OCI-LY1 (cell line): ENCODE data around the gene SPOCK1.

ENCODE experiments used
- H2AFZ ChIP-seq: fragments of 200-600 bp; sonication (generic), shearing (Covaris generic); 2 replicates; pipeline ENCODE4 v1.6.0; 2014; ENCODE audit warnings: antibody characterized with exemption, mild to moderate bottlenecking, low read length
- H3F3A ChIP-seq: fragments of 200-600 bp; sonication (generic), shearing (Covaris generic); 2 replicates; pipeline ENCODE4 v1.6.0; 2014; ENCODE audit warnings: mild to moderate bottlenecking, antibody characterized with exemption, low read length, moderate library complexity; ENCODE audit not compliant: insufficient read depth
- H3K27ac ChIP-seq: fragments of 200-600 bp; sonication (generic); 2 replicates; pipeline ENCODE4 v1.5.1; 2014; ENCODE audit warnings: low read length, mixed run types, mild to moderate bottlenecking, low read depth; ENCODE audit not compliant: poor library complexity, severe bottlenecking
- H3K27me3 ChIP-seq: fragments of 200-600 bp; sonication (generic); 2 replicates; pipeline ENCODE4 v1.6.0; 2014; ENCODE audit warnings: antibody characterized with exemption, mild to moderate bottlenecking, low read length, moderate library complexity; ENCODE audit not compliant: insufficient read depth
- H3K36me3 ChIP-seq: fragments of 200-600 bp; sonication (generic); 2 replicates; pipeline ENCODE4 v1.6.1; 2014; ENCODE audit warnings: mild to moderate bottlenecking, antibody characterized with exemption, low read length, moderate library complexity, mixed read lengths; ENCODE audit not compliant: insufficient read depth
- H3K4me1 ChIP-seq: fragments of 200-600 bp; sonication (generic); 2 replicates; pipeline ENCODE4 v1.5.1; 2014; ENCODE audit warnings: mild to moderate bottlenecking, low read length, moderate library complexity; ENCODE audit not compliant: insufficient read depth, severe bottlenecking
- H3K4me2 ChIP-seq: fragments of 200-600 bp; sonication (generic), shearing (Covaris generic); 2 replicates; pipeline ENCODE4 v1.6.1; 2014; ENCODE audit warnings: low read length
- H3K4me3 ChIP-seq: fragments of 200-600 bp; sonication (generic); 2 replicates; pipeline ENCODE4 v1.5.1; 2014; ENCODE audit warnings: low read length, low read depth, mild to moderate bottlenecking, mixed read lengths; ENCODE audit not compliant: poor library complexity, severe bottlenecking
- H3K79me2 ChIP-seq: fragments of 200-600 bp; shearing (Covaris generic); 2 replicates; pipeline ENCODE4 v1.6.1; 2016; ENCODE audit warnings: mixed run types, low read length, mixed read lengths; ENCODE audit not compliant: insufficient read depth
- H3K9ac ChIP-seq: fragments of 200-600 bp; sonication (generic), shearing (Covaris generic); 2 replicates; pipeline ENCODE4 v1.6.1; 2014; ENCODE audit warnings: mild to moderate bottlenecking, low read length, mixed read lengths
- H3K9me2 ChIP-seq: fragments of 200-600 bp; sonication (generic), shearing (Covaris generic); 2 replicates; pipeline ENCODE4 v1.6.1; 2014; ENCODE audit warnings: low read depth, mild to moderate bottlenecking, low read length, mixed read lengths
- H3K9me3 ChIP-seq: fragments of 200-600 bp; shearing (Covaris generic); 2 replicates; pipeline ENCODE4 v1.6.1; 2014; ENCODE audit warnings: low read length, mixed read lengths
- H4K20me1 ChIP-seq: fragments of 200-600 bp; sonication (generic), shearing (Covaris generic); 2 replicates; pipeline ENCODE4 v1.6.0; 2016; ENCODE audit warnings: mild to moderate bottlenecking, low read length; ENCODE audit not compliant: insufficient read depth
- EZH2 ChIP-seq: fragments of 200-600 bp; sonication (generic), shearing (Covaris generic); IDR thresholded peaks from 2 replicates; pipeline ENCODE4 v1.8.0; 2017; ENCODE audit warnings: borderline replicate concordance, mixed run types, mild to moderate bottlenecking, antibody characterized with exemption, low read length, moderate library complexity, mixed read lengths
- TF ChIP-seq, protein P1 (sequence below): fragments of 200-600 bp; sonication (generic), shearing (Covaris generic); IDR thresholded peaks from 2 replicates; pipeline ENCODE4 v1.5.1; 2017; ENCODE audit warnings: mild to moderate bottlenecking, antibody characterized with exemption, low read length, moderate library complexity, mixed read lengths

Gene SPOCK1

DNA sequence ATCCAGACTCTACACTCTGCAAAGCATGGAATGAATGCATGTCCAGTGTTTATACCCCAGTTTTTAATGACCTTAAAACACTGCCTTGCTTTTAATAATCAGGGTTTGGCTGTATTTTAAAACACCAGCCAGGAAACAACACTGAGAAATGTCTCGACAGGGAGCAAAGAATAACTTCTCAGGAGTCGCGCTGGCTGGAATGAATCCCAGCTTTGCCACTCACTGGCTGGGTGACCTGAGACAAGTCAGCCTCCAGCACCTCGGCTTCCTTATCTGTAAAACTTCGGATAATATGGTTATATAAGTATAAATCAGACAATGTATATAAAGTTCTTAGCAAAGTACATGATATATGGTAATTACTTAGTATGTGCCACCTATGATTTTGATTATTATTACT lies 505.0 kb downstream of the SPOCK1 start:
- no peaks in the 10 kb centered on the region for H3F3A ChIP-seq
- no peaks in the 10 kb centered on the region for H3K36me3 ChIP-seq
- H3K4me3 ChIP-seq, result no peak overlapping the region
- no peak overlapping the region for H2AFZ ChIP-seq
- no peaks in the 10 kb centered on the region for H3K9me3 ChIP-seq
- H3K79me2 ChIP-seq, result no peaks in the 10 kb centered on the region; the same call in 1 of the 2 replicates
- TF ChIP-seq, protein P1, sequence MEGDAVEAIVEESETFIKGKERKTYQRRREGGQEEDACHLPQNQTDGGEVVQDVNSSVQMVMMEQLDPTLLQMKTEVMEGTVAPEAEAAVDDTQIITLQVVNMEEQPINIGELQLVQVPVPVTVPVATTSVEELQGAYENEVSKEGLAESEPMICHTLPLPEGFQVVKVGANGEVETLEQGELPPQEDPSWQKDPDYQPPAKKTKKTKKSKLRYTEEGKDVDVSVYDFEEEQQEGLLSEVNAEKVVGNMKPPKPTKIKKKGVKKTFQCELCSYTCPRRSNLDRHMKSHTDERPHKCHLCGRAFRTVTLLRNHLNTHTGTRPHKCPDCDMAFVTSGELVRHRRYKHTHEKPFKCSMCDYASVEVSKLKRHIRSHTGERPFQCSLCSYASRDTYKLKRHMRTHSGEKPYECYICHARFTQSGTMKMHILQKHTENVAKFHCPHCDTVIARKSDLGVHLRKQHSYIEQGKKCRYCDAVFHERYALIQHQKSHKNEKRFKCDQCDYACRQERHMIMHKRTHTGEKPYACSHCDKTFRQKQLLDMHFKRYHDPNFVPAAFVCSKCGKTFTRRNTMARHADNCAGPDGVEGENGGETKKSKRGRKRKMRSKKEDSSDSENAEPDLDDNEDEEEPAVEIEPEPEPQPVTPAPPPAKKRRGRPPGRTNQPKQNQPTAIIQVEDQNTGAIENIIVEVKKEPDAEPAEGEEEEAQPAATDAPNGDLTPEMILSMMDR, result no peak
- no peak for TF ChIP-seq EZH2
- no peaks in the 10 kb centered on the region for H3K9me2 ChIP-seq
- H3K4me2 ChIP-seq, result no peak overlapping the region
- H4K20me1 ChIP-seq, result no peaks in the 10 kb centered on the region
- no peaks in the 10 kb centered on the region for H3K4me1 ChIP-seq
- H3K27me3 ChIP-seq, result no peaks in the 10 kb centered on the region; the same call in 1 of the 2 replicates
- no peak overlapping the region for H3K27ac ChIP-seq
- H3K9ac ChIP-seq, result no peak overlapping the region

DNA sequence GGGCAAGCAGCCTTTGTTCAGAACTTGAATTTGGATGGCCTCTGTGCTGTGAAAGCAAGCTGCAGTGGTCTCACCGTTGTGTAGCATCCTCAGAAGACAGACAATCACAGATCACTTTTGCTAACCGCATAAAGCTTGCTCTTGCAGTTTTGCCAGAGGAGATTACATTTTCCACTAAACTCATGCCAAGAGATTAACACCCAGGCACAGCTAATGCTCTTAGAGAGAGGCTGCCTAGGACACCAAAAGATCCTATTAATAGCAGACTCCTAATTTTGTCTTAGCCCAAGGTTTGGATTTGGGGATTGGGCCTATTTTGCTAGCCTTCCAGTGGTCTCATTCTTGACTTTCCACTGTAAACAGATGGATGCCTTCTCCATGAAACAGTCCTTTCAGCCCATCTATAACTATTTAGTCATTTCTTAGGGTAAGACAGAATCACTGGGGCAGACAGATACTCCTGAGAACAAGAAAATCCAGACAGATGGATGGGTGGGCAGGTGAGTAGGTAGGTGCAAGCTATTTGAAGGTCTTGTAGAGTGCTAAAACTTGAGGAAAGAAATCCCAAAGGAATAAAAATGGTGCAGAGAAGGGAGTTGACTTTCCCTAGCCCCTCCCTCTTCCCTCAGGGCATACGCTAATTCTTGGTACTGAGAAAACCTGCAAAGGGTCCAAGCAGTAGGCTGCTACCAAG lies 506.2 kb downstream of the SPOCK1 start:
- H3K9ac ChIP-seq, result no peak overlapping the region
- no peaks in the 10 kb centered on the region for H3F3A ChIP-seq
- no peak overlapping the region for H3K4me3 ChIP-seq
- H4K20me1 ChIP-seq, result no peaks in the 10 kb centered on the region
- no peak overlapping the region for H3K27ac ChIP-seq
- no peaks in the 10 kb centered on the region; the same call in 1 of the 2 replicates for H3K27me3 ChIP-seq
- no peak overlapping the region for H3K4me2 ChIP-seq
- H3K36me3 ChIP-seq, result no peaks in the 10 kb centered on the region
- TF ChIP-seq, protein P1, result no peak
- no peak for TF ChIP-seq EZH2
- no peaks in the 10 kb centered on the region for H3K9me3 ChIP-seq
- no peaks in the 10 kb centered on the region for H3K9me2 ChIP-seq
- H2AFZ ChIP-seq, result no peak overlapping the region
- H3K79me2 ChIP-seq, result no peaks in the 10 kb centered on the region; the same call in 1 of the 2 replicates
- H3K4me1 ChIP-seq, result no peaks in the 10 kb centered on the region

DNA sequence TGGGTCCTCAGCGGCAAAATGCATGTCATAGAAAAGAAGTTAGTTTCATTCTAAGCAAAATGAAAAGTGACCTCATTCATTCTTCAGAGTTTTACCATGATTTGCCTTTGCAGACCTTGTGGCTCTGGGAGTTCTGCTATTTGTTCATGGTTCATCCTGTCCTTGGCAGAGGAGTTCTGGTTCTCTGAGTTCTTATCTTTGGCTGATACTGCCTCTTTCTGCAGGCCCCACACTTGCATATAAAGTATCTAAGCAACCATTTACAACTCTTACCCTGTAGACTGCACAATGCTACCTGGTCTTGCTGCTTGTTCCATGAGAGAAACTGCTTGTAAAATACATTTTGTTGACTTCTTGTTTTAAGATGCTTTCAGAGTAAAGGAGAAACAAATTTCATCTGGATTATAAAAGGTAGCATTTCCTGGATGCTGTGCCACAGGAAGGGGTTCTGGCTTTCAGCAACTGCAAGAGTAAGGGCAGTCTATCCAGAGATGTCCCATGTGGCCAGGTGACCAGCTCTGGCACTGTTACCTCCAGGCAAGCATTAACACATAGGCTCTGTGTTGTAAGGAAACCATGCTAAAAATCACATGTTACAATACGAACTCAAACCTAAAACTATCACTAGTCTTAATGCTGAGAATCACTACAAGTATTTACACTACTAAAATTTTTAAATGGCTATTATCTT lies 513.2 kb downstream of the SPOCK1 start:
- Histone ChIP-seq H3K9ac (no peak overlapping the region), H3K4me2 (no peak overlapping the region), H3K4me1 (no peaks in the 10 kb centered on the region), H3K79me2 (no peaks in the 10 kb centered on the region), H3K36me3 (no peaks in the 10 kb centered on the region), H3F3A (no peaks in the 10 kb centered on the region), H3K4me3 (no peak overlapping the region), H2AFZ (no peak overlapping the region), H3K27ac (no peak overlapping the region), H3K9me2 (no peaks in the 10 kb centered on the region), H3K27me3 (no peaks in the 10 kb centered on the region), H4K20me1 (no peaks in the 10 kb centered on the region), H3K9me3 (no peaks in the 10 kb centered on the region)
- TF ChIP-seq, protein P1, result no peak
- no peak for TF ChIP-seq EZH2
